Measurements from ENCODE around the gene MB.

The MB gene

GRCh38 chr22:35614404-35614803 is 2.7 kb downstream of the MB start:
- no peak for DNase-seq

GRCh38 chr22:35612903-35613302 is 4.2 kb downstream of the MB start:
- no peak for DNase-seq

GRCh38 chr22:35611891-35612576 is 5.1 kb downstream of the MB start:
- DNase-seq: no peak

GRCh38 chr22:35611200-35611890 is 5.8 kb downstream of the MB start:
- DNase-seq: no peak

GRCh38 chr22:35610741-35611140 is 6.4 kb downstream of the MB start:
- no peak for DNase-seq

GRCh38 chr22:35609761-35610160 is 7.4 kb downstream of the MB start:
- DNase-seq: no peak

- no peak for DNase-seq
Measured at GRCh38 chr22:35609261-35609660, 7.9 kb downstream of the MB start.

- DNase-seq: no peak
Measured at GRCh38 chr22:35608088-35608487, 9.0 kb downstream of the MB start.

GRCh38 chr22:35606916-35607315 is 10.2 kb downstream of the MB start:
- no peak for DNase-seq

GRCh38 chr22:35605851-35606481 is 11.2 kb downstream of the MB start:
- no peak for DNase-seq

- DNase-seq: no peak
Measured at GRCh38 chr22:35605369-35605680, 11.8 kb downstream of the MB start.

- peak; percentile 51 for DNase-seq
Measured at GRCh38 chr22:35604621-35605368, 12.3 kb downstream of the MB start.

- DNase-seq: no peak
Measured at GRCh38 chr22:35601743-35602615, 15.2 kb downstream of the MB start.

GRCh38 chr22:35601013-35601580 is 16.0 kb downstream of the MB start:
- DNase-seq: no peak

- no peak for DNase-seq
Measured at GRCh38 chr22:35600476-35600875, 16.7 kb downstream of the MB start.

- DNase-seq: no peak
Measured at GRCh38 chr22:35599364-35599763, 17.8 kb downstream of the MB start.

GRCh38 chr22:35598396-35598710 is 18.8 kb downstream of the MB start:
- no peak for DNase-seq

- DNase-seq: no peak
Measured at GRCh38 chr22:35597692-35598395, 19.3 kb downstream of the MB start.

GRCh38 chr22:35596821-35597220 is 20.3 kb downstream of the MB start:
- DNase-seq: no peak

GRCh38 chr22:35594686-35595085 is 22.4 kb downstream of the MB start:
- no peak for DNase-seq

GRCh38 chr22:35593891-35594470 is 23.1 kb downstream of the MB start:
- no peak for DNase-seq
